HL-60/S4 treated with retinoic acid at 250 ng/mL for 4 days and 3 days (cell line): Measurements from ENCODE around the gene RNF10.
"Not testable (repeated sequence)": the region's sequence is repeated elsewhere in the genome, so short reads cannot be mapped to it uniquely, and the experiment has no call there.

Experiments used
- in situ Hi-C: fragments of 300-500 bp; cut with MboI; formaldehyde crosslinking; loops from 2 replicates; pipeline ENCODE4 v1.7.0; 2022; ENCODE audit warnings: low sequenced_read_pairs

RNF10 gene

DNA sequence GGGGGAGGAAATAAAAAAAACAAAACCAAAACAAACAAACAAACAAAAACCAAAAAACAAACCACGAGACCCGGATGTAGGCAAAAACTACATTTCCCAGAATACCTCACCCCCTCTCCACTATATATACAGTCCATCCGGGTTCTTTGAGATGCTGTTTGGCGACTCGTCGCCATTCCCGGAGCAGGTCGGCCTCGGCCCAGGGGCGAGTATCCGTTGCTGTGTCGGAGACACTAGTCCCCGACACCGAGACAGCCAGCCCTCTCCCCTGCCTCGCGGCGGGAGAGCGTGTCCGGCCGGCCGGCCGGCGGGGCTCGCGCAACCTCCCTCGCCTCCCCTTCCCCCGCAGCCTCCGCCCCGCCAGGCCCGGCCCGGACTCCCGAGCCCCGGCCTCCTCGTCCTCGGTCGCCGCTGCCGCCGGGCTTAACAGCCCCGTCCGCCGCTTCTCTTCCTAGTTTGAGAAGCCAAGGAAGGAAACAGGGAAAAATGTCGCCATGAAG is at the start of gene RNF10:
RNF10 (plus strand) TSS at position 154 of the 500 bp plus-strand sequence. CDS start 456 bp downstream, outside the sequence.
- in situ Hi-C loops: no loop called here

DNA sequence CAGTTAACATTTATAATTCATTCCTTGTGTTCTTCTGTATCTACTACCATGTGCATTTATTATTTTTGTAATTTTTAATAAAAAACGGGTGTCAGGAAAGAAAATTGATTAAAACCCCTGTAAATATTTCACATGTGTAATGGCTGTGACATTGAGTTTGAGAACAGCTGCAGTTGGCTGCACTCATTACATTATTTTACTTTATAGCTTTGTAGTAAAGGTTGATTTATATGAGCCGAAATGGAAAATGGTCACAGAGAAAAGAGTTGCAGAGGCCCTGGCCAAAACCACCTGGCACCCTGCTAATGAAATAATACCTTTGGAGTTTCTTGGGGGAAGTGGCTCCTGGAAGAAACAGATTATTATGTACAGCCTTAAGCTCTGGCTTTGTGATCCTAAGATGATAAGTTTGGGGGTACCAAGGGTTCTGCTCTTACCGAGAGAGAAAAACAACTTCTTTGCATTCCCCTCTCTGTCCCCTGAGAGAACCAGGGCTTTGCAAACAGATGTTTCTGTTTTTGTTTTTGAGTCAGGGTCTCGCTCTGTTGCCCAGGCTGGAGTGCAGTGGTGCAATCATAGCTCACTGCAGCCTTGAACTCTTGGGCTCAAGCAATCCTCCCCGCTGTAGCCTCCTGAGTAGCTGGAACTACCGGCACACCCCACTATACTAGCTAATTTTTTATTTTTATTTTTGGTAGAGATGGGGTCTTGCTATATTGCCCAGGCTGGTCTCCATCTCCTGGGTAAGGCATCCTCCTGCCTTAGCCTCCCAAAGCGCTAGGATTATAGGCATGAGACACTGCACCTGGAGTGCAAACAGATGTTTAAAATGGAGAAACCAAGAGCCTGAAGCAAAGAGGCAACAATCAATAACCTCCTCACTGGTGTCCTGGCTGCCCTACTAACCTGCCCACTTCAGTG is 47.9 kb upstream of the RNF10 start:
- in situ Hi-C loops: no loop called here

DNA sequence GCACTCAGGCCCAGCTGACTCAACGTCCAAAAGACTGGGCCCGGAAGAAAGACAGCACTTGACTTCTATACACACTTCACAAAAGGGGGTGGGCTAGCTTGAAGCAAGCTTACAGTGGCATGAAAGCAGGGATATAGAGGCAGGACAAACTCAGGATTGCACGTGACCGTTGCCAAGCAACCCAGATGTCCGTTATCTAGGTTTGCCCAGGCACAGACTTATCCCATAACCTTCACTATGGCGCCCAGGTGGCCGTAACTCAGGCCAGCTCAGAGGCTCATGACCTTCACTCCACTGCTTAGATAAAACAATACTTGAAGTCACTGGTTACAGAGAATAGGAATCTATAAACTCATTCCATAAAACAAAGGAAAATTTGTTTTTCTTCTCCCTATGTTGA is 46.6 kb upstream of the RNF10 start:
- in situ Hi-C loops: not testable (repeated sequence)

DNA sequence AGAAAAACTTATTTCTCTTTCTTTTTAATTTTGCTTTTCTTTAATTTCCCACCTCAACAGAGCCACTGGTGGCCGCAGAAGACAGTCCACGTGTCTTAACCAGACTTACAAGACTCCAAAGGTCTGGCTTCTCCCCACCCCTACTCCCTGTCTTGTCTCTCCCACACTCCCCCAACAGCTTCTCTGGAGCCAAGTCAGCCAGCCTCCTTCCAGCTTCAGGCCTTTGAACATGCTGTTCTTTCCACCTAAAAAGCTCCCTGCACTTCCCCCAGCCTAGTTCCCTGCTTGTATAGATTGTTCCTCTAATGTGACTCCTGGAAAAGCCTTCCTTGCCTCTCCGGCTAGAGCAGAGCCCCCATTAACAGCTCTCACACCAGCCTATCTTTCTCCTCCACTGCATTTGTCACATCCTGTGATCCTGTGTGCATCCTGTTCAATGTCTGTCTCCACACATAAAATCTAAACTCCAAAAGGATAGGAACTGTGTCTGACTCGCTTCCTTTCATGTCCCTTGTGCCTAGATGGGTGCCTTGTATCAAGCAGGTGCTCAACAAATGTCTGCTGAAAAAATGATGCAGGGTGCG is 46.0 kb upstream of the RNF10 start:
- in situ Hi-C loops: no loop called here

DNA sequence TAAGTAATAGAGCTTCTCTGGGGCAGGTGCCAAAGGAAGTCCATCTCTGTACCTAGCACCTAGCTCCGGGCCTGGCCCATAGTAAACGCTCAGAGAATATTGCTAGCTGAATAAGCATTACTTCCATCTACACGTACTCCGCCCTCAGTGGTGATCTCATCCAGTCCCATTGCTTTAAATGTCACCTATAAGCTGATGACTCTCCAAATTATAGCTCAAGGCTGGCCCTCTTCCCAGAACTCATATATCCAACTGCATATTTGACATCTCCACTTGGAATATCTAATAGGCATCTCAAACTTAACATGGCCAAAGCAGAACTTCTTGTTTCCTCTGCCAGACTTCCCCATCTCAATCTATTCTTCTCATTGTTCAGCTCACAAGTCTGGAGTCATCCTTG is 45.1 kb upstream of the RNF10 start:
- in situ Hi-C loops: no loop called here

DNA sequence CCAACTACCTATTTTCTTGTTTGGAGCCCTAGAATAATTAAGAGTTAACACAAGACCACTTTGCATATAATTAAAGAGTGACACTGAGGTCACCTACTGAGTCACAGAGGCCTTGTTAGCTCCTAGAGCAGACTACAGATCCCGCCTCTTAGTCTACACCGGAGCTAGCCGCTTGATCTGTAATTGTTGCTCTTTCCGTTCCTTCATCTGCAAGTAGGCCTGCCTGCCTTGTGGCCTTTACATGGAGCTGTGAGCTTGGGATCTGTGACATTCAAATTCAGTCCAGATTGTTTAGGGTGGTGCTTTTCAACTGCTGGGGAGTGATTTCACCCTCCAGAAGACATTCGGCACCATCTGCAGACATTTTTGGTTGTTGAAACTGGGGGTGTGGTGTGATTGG is 43.8 kb upstream of the RNF10 start:
- in situ Hi-C loops: no loop called here

DNA sequence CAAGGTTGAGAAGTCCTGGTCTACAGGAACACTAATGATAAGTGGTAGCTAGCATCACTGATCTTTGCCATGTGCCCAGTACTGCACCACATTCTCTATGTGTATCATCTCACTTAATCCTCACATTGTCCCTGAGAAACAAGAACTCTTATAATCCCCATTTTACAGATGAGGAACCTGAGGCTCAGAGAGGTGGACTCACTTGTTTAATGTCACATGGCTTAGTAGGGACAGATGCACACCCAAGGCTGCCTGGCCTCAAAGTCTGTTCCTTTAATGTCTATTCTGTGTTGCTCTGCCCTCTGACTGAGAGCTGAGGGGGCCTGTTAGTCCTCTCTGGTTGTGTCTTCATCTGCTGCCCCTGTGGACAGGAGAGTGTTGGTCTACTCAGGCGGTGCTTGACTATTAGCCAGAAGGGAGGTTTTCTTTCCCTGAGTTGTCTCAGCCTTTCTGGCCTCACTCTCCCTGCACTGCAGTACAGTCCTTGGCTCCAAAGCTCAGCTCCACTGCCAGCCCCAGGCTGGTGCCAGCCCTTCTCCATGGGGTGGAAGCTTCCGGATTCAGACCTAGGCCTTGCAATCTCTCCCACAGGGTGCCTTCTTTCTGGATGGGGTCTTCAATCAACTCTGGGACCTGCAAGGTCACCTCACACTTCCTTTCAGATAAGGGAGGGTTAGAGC is 43.2 kb upstream of the RNF10 start:
- in situ Hi-C loops: no loop called here

DNA sequence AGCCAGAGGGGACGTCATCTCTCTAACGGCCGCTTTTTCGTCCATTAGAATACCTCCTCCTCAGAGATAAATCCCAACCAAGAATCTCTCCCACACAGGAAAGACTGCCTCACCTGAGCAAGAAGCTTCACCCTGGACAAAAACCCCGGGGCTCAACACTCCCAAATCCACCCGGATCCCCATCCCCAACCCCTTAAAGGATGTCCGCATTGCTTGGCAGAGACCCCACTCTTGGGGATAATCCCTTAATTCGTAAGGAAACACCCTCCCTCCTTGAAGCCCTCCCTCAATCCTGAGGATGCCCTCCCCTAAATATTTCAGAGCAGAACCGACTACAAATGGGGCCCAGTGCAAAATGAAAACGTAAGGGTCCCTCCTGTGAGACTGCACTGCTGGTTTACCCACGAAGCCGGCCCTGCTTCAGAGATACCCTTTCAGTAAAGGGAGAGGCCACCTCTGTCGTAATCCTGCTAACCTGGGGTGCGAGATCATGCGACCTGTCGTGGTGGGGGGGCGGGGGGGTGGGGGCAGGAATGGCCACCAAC is 38.9 kb upstream of the RNF10 start:
- in situ Hi-C loops: no loop called here

DNA sequence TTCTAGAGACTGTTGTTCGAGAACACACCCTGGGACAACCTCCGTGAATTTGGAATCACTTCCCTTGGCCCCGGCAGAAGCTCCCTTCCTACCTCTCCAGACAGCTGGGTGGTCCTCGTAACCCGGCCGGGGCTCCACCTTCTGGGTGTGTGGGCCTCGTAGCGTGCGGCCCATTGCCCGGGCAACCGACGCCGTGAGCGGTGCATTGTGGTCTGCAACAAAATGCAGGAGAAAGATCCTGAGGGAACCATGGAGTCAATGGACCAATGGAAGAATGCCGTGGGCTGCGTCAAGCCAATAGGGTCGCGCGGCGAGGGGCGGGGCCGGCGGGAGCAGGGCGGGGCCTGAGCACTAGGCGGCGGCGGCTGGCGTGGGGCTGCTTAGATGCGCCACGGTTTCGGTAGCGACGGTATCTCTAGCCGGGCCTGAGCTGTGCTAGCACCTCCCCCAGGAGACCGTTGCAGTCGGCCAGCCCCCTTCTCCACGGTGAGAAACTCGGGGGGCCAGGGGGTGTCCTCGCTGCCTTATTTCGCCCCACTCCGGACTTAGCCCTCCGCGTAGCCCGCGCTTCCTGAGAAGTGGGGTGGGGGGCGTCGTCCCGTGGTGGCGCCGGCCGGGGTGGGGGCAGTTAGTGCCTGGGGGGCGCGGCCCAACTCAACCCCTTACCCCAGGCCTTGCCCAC is 38.3 kb upstream of the RNF10 start, which contains the start of gene DYNLL1:
DYNLL1 (plus strand) TSS at position 383 of the 682 bp plus-strand sequence. CDS start 309 bp downstream, outside the sequence.
- in situ Hi-C loops: no loop called here

DNA sequence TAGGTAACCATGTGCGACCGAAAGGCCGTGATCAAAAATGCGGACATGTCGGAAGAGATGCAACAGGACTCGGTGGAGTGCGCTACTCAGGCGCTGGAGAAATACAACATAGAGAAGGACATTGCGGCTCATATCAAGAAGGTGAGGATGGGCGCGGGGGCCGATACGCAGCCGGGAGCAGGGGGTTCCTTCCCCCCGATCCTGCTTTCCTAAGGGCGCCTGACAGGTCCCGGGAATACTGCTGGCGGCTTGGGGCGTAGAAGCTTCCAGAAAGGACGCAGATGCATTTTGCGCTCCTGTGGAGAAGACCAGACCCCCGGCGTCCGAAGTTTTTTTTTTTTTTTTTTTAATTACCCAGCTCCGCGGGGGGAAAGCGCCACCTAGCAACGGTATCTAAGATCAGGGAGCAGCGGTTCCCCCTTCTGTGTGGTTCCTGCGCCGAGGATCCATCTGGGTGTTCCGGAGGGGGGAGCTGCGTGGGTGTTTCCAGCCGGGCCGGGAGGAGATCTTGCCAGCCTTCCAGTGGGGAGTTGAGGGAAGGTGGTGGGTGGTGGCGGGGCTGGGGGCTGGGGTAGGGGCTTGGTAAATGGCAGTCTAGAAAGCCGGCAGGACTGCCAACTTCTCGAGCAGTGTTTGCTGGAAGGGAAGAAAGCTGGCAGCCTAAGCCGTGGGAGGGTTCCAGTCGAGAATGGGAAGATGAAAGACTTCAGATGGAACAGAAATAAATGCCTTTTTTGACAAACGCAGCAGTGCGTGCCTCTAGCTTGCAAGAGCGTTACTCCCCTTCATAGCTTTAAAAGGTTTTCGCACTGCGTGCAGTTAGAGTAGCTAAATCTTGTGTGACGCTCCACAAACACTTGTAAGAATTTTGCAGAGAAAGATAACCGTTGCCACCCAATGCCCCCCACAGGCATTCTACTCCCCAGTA is 37.5 kb upstream of the RNF10 start:
- in situ Hi-C loops: no loop called here

DNA sequence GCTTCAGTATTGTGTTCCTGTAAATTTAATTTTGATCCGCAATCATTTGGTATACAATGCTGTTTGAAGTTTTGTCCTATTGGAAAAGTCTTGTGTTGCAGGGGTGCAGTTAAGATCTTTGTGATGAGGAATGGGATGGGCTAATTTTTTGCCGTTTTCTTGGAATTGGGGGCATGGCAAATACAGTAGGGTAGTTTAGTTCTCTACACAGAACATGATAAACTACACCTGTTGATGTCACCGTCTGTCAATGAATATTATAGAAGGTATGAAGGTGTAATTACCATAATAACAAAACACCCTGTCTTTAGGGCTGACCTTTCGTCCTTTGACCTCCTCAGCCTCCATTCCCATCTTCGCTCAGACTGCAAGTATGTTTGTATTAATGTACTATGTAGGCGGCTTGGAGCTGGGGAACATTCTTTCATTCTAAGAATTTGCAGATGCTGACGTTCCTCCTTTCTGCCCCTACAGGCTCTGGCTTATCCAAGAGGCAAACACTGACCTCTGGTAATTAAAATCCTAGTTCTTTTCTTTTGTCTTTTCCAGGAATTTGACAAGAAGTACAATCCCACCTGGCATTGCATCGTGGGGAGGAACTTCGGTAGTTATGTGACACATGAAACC is 36.5 kb upstream of the RNF10 start:
- in situ Hi-C loops: no loop called here

DNA sequence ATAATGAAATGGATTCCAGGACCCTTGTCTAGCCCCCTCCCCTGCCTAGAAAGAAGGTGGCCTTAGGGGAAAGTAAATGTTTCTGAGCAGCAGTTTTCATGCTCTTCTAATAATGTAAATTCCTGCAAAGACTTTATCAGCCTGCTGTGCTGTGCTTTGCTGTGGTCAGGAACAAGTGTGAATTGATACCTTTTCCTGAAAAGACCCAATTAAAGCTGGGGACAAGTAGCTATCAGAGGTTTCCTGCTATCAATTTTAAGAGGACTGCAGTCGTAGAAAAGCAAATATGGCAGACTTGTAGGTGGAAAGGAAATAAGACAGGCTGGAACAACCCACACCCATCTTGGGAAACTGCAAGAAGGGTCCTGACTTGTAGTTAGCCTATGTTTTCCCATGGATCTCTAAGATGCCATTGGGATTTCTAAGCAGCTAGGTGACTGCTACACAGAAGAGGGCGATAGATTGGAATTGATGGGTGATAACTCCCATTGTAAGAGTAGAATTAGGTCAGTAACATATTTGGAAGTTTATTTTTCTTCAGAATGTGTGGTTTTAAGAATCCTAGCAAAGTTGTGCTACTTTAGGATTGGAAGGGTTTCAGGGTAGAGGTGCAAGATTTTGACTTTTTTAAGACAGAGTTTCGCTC is 35.2 kb upstream of the RNF10 start:
- in situ Hi-C loops: no loop called here

DNA sequence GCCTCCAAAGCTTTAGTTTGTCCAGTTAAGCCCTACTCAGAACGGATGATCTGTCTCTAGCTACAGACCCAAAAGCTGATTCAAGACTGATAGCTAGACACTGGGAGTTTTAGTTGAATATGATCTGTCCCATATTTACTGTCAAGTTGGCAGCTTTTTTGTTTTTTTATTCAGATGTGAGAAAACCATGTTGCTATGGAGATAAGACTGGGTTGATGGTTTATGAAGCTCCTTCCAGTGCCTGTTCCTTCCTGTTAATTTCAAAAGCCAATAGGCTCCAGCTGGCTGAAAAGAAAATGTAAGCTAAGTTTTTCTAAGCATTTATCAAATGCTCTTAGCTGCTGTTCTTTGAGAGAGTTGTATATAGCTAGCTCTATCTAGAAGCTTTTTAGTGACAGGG is 33.6 kb upstream of the RNF10 start:
- in situ Hi-C loops: no loop called here

DNA sequence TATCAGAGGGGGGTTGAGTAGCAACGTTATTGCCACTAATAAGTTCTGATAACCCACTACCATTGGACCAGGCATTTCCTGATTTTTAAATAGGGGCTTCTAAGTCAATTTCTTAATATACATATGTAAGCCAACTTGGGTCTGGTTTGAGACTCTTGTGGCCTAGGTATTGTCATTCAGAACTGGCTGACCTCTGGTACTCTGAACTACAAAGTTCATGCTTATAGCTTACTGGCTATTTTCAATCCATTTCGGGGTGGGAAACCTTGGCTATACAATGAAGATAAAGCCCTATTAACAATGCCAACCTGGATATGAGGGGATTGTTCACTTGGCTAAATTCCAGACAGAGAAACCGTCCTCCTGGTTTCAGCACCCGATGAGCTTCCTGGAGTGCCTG is 29.6 kb upstream of the RNF10 start:
- in situ Hi-C loops: no loop called here

DNA sequence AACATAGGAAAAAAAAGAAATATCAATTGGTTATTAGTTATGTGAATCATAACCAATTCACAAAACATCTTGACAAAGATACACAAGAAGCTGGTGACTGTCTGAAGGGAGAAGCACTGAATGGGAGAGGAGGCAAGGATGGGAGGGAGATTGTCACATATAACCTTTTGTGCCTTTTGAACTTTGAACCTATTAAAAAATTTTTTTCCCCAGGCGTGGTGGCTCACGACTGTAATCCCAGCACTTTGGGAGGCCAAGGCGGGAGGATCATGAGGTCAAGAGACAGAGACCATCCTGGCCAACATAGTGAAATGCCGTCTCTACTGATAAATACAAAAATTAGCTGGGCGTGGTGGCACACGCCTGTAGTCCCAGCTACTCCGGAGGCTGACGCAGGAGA is 25.6 kb upstream of the RNF10 start:
- in situ Hi-C loops: no loop called here

DNA sequence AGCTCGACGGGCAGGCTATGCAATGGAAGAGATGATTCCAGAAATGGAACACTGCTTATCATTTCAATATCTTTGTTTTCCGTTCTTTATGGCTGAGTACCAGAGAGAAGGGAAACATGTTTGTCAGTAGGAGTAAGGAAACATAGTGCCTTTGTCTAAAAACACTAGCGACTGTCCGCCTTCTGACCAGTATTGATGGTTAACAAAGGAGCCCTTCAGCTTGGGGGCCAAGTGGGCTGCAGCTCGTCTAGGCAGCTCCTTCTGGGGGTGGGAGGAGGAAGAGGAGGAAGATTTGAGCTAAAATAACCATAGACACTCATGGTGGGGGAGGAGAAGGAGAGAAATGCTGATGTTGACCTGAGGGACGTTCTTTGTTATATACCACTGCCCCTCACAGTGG is 20.2 kb upstream of the RNF10 start:
- in situ Hi-C loops: no loop called here

DNA sequence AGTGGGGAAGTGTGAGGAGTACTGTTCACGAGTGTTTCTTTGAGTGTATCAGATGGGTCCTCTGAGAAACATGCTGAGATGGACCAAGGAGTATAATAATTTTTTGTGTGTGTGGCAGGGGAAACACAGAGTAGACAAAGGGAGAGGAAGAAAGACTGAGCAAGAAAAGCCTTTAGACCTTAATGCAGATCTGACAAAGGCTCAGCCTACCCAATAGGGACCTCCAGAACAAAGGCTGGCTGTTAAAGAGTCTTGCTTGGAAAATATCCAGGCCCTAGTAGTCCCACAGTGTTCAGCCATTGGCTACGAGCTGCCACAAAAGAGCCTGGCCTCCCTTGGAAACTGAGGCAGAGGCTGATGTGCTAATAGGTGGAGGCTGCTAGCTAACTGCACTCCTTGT is 18.7 kb upstream of the RNF10 start:
- in situ Hi-C loops: no loop called here

DNA sequence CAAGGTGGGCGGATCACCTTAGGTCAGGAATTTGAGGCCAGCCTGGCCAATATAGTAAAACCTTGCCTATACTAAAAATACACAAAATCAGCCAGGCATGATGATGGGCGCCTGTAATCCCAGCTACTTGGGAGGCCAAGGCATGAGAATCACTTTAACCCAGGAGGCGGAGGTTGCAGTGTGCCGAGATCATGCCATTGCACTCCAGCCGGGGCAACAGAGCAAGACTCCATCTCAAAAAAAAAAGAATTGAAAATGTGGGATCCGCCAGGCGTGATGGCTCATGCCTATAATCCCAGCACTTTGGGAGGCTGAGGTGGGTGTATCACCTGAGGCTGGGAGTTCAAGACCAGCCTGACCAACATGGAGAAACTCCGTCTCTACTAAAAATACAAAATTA is 14.8 kb upstream of the RNF10 start:
- in situ Hi-C loops: not testable (repeated sequence)

DNA sequence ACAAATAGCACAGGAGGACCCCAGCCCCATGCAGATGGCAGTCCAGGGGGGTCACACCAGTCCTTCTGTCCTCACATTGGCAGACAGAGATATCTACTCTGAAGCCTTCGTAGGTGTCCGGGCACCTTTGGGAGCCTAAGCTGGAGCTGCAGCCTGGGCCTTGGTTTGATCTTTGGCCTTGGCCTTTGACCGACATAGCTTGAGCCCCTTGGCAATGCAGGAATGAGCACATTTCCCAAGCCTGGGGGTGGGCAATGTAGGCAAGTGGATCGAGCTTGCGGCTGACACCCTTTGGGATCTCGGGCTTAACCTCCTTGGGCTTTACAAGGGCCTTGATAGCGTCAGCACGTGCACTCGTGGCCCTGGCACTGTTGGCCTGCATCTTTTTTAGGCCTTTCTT is 11.6 kb upstream of the RNF10 start:
- in situ Hi-C loops: no loop called here
